GM12891 (cell line): ENCODE measurements around the gene TRIM38.

Experiments
- POLR2A ChIP-seq: IDR thresholded peaks from 2 replicates; pipeline ENCODE4 v1.6.1; 2011; ENCODE audit warnings: low read depth, low read length, control low read depth
- POLR2AphosphoS5 ChIP-seq: IDR thresholded peaks from 2 replicates; pipeline ENCODE4 v1.6.1; 2011; ENCODE audit warnings: low read depth, low read length, control low read depth
- SPI1 ChIP-seq: IDR thresholded peaks from 2 replicates; pipeline ENCODE4 v1.6.1; 2011; ENCODE audit warnings: low read depth, low read length, control low read depth

DNA sequence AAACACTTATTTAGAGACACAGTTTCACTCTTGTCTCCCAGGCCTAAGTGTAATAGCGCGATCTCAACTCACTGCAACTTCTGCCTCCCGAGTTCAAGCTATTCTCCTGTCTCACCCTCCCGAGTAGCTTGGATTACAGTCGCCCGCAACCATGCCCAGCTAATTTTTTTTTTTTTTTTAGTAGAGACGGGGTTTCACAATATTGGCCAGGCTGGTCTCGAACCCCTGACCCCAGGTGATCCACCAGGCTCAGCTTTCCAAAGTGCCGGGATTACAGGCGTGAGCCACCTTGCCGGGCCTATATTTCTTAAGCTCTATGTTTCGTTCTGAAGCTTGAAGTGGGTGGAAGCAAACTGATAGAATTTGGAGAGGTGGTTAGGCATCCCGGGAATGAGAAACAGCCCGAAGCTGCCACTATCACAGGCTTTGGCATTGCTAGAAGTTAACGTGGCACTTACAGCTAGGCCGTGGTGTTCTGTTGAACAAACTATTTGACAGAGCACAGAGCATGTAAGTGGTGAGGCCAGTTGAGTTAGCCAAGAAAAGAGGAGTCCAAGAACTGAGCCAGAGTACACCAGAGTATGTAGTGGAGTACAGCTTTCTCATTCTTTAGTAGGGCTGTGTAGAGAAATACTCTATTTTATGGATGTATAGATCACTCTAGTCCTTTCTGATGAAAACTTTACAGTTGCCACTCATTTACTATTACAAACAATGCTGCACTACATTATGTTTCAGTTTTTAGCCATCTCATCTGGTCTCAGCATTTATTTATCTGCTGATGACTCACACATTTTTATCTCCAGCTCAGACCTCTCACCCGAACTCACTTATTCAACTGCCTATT, 62.7 kb downstream of the TRIM38 start:
- TF ChIP-seq POLR2AphosphoS5 (no peak), SPI1 (no peak), POLR2A (no peak)
